ENCODE data around the gene MCHR1.

- TF ChIP-seq POLR2AphosphoS5 (IDR thresholded peaks at IDR 0.05; ENCODE audit: borderline replicate concordance, low read depth, low read length) = no peak
- TF ChIP-seq EZH2 (IDR thresholded peaks at IDR 0.05) = no peak
- TF ChIP-seq FOXP2 (optimal IDR thresholded peaks at IDR 0.05; ENCODE audit: control extremely low read depth, extremely low read length, insufficient read depth) = no peak
These were observed 41.8 kb upstream of the MCHR1 start for GRCh38 chr22:40637183-40638150.

All from SK-N-MC (cell line).